GM18873 (cell line): ENCODE data around the gene CST1.
"Not testable (repeated sequence)": the region's sequence is repeated elsewhere in the genome, so short reads cannot be mapped to it uniquely, and the experiment has no call there.

Source experiments
- ATAC-seq: cut with Tn5 transposase; IDR thresholded peaks from one replicate; pipeline ENCODE4 v1.9.1; 2021; ENCODE audit warnings: mild to moderate bottlenecking, moderate library complexity, moderate number of reproducible peaks; ENCODE audit not compliant: unreplicated experiment, low FRiP score

CST1 gene, protein sequence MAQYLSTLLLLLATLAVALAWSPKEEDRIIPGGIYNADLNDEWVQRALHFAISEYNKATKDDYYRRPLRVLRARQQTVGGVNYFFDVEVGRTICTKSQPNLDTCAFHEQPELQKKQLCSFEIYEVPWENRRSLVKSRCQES

GRCh38 chr20:23750786-23751185, at the start of gene CST1:
Gene CST1 (minus strand): TSS chr20:23750935. CDS start chr20:23750866, 69 bp downstream.
- ATAC-seq: not testable (repeated sequence)

DNA sequence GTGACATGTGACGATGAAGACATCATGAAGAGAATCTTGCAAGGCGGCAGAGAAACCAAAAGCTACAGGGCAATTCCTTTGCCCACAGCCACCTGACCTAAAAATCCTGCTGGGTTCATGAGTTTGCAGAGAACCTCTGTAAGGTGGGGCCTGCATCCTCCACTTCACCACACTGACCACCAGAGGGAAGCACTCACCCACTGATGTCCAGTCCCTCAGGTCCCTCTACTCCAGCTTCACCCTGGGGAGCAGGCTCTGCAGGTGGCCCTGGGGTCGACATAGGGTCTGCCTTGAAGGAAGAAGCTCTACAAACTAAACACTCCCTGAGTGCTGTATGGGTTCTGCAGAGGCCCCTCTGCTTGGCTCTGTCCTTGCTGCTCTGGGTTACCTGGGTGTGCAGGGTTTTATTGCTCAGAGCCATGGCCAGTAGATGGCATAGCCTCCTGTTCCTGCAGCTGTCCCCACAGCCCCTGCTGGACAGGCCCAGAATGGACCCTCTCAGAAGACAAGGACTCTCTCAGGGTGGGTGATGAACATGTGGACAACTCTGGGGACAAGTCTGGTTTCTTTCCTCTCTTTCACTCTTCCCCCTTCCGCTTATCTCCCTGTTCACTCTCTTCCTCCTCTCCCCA, 48.6 kb upstream of the CST1 start:
- ATAC-seq: not testable (repeated sequence)

DNA sequence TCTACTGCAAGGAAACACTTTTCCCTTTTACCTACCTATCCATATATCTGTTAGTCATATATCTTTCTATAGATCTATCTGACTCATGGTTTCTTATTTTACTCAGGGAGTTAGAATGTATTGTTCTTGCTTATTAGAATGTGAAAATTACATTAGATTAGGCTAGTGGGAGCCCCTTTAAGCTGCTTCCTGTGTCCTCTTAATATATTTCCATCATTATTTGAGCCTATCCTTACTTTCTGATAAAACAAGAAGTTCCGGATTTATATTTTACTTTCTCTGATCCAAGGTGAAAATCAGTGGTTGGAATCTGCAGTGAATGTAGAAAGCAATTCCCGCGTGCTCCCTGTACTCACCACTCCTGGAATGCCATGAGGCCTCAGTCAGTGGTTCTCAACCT, 44.8 kb upstream of the CST1 start:
- ATAC-seq: no peak

DNA sequence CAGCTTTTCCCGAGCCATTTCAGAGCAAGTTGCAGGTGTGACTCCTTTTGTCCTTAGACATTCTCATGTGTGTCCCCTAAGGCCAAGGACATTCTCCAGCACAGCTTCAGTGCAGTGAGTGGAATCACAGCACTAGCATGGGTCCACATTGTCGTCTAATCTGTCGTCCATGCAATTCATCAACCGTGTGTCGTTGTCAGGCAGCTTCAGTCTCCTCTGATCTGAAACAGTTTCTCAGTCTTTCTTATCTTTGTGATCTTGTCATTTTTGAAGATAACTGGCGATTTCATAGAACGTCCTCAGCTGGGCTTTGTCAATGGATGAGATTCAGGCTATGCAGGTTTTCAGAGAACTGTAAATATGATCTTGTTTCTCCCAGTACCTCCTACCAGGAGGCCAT, 44.1 kb upstream of the CST1 start:
- no peak for ATAC-seq

DNA sequence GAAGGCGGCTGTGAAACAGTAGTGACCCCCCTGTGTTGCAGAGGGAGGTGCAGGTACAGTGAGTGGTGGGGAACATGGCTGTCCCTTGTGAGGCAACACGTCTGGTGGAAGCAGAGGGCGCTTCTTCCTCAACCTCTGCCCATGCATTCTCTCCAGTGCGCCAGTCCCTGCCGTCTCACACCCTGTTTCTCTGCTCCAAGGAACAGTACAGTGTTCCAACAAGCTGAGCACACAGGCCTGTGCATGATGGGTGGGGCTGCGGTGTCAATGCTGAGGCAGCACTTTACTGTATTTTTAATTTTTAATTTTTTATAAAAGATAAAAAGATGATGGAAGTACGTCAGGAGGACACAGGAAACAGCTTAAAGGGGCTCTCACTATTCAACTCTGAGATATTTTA, 43.3 kb upstream of the CST1 start:
- ATAC-seq: no peak

DNA sequence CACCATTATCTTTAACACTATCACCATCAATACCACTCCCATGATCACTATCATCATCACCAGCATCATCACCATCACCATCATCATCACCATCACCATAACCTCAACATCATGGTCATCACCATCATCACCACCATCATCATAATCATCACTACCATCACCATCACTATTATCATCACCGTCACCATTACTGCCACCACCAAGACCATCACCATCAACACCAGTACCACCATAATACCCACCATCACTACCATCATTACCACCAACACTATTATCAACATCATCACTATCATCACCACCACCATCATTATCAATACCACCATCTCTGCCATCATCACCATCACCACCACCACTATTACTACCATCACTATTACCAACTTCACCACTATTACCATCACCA, 32.7 kb upstream of the CST1 start:
- ATAC-seq: no peak

DNA sequence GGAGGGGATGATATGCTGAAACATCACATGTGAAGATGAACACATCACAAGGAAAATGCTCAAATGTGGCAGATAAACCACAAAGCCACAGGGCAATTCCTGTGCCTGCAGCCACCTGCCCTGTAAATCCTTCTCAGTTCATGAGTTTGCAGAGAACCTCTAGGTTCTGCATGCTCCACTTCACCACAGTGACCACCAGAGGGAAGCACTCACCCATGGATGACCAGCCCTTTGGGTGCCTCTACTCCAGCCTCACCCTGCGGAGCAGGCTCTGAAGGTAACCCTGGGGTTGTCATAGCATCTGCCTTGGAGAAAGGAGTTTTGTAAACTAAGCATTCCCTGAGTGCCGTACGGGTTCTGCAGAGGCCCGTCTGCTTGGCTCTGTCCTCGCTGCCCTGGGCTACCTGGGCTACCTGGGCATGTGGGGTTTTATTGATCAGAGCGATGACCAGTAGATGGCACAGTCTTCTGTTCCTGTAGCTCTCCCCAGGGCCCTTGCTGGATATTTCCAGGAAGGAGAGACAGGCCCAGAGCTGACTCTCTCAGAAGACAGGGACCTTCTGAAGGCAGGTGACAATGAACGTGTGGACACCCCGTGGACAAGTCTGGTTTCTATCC, 31.7 kb upstream of the CST1 start:
- ATAC-seq: no peak

DNA sequence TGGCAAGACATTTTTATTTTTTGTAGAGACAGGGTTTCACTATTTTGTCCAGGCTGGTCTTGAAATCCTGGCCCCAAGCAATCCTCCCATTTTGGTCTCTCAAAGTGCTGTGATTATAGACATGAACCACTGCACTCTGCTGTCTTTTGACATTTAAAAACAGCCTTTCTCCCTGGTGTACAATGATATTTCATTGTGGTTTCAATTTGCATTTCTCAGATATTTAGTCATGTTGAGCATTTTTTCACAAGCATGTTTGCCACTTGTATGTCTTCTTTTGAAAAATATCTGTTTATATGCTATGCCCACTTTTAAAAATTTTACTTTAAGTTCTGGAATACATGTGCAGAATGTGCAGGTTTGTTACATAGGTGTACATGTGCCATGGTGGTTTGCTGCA, 27.9 kb upstream of the CST1 start:
- ATAC-seq: not testable (repeated sequence)

DNA sequence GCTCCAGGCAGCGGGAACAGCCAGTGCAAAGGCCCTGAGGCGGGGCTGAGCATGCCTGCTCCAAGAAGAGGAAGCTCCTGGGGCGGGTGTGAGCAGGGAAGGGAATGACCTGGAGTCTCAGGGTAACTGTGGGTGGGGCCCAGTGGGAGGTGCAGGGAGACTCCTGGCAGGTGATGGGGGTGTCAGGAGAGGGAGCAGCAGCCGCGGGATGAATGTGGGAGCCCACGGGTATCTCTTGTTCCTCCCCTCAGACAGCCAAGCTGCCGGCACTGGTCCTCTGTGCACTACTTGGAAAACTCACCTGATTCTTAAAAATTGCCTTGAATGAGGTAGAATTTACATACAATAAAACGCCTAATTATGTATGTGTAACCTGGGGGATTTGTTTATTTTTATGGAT, 26.6 kb upstream of the CST1 start:
- not testable (repeated sequence) for ATAC-seq

GRCh38 chr20:23776067-23776771, 25.5 kb upstream of the CST1 start:
- no peak for ATAC-seq

GRCh38 chr20:23774081-23774480, 23.3 kb upstream of the CST1 start:
- no peak for ATAC-seq

- ATAC-seq: no peak
Measured at GRCh38 chr20:23773579-23773978, 22.8 kb upstream of the CST1 start.

DNA sequence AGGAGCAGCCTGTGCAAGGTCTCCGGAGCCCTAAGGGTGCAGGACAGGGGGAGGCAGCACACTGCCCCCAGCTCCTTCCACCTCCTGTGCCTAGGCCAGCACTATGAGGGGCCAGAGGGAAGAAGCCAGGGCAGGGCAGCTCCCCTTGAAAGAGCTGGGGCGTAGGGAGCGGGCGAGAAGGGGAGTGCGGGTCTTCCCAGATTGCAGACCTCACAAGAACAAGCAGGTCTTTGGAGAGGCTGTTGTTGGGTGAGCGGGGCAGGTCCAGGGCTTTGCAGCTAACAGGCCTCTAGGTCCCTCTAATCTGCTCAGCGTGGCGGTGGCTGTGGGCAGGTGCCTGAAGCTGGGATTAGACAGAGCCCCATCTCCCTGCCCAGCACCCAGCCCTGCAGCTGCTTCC, 22.4 kb upstream of the CST1 start:
- ATAC-seq: no peak

- ATAC-seq: no peak
Measured at GRCh38 chr20:23772074-23772473, 21.3 kb upstream of the CST1 start.

- ATAC-seq: no peak
Measured at GRCh38 chr20:23770384-23770783, 19.6 kb upstream of the CST1 start.

DNA sequence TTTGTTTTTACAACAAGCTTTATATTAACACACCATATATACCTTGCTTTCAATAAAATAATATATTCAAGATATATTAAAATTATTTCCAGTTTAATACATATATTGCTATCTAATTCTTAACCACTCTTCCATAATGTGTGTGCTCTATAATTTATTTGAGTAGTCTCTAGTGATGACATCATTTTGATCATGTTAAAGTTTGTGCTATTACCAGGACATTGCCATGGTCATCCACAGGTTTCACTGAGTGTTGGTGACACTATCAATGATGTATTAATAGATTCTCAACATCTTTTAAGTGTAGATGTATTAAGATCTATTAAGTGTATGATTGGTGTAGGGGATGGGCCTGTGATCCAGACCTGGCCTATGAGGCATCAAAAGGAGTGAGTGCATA, 17.8 kb upstream of the CST1 start:
- ATAC-seq: not testable (repeated sequence)

GRCh38 chr20:23766531-23766930, 15.8 kb upstream of the CST1 start:
- ATAC-seq: no peak

DNA sequence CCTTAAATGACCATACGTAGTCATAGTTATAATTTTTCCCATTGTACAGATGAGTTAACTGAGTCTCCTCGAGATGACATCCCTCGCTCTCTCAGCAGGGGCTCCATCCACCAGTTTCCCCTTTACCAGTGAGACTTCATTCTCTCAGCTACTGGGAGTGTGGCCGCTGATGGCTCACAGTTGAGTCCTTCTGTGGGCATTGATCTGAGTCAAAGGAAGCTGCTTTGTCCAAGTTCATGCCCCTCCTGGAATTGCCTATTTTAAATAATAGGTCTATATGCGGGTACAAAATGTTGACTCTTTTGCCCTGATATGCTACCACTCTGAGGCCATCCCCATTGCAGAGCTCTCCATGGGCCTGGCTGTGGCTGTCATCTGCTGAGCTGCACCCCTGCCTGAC, 14.8 kb upstream of the CST1 start:
- ATAC-seq: no peak

GRCh38 chr20:23764630-23765029, 13.9 kb upstream of the CST1 start:
- not testable (repeated sequence) for ATAC-seq

DNA sequence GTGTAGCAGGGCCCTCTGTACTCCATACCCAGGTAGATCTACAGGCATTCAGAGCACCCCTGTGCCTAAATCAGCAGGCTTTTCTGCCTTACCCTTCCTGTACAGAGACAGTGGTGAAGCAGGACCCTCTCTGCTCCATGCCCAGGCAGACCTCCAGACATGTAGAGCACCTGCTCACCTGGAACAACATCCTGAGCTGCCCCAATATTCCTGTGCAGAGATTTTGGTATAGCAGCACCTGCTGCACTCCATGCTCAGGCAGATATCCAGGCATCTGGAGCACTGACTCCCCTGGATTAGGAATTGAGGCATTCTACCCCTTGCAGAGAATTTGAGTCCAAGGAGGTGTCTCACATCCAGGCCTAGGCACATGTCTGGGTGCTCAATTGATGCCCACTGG, 12.6 kb upstream of the CST1 start:
- no peak for ATAC-seq

GRCh38 chr20:23759306-23759940, 8.7 kb upstream of the CST1 start:
- no peak for ATAC-seq
